LNCAP (cell line): Measurements from ENCODE around the gene SRGAP3.

ENCODE experiments used
- TF ChIP-seq, protein P1 (sequence below): fragments of 450-650 bp; IDR thresholded peaks from 2 replicates; pipeline ENCODE4 v1.5.1; 2017; ENCODE audit warnings: mild to moderate bottlenecking

SRGAP3 gene

DNA sequence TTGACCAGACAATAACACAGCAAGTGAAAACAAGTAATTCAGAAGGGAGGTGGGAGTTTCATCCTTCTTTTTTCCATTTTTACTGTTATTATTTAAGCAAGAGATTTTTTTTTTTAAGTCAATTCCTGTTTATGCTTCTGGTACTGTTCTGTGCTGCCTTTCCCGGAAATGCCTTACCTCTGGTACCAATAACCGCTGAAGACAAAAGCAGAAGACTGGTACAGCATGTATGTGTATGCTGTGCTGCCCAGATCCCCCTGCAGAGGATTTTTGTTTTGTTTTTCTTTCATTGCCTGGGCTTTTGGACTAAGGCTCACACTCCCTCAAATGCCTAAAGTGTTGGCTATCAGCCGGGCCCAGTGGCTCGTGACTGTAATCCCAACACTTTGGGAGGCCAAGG, 21.3 kb upstream of the SRGAP3 start:
- TF ChIP-seq, protein P1, sequence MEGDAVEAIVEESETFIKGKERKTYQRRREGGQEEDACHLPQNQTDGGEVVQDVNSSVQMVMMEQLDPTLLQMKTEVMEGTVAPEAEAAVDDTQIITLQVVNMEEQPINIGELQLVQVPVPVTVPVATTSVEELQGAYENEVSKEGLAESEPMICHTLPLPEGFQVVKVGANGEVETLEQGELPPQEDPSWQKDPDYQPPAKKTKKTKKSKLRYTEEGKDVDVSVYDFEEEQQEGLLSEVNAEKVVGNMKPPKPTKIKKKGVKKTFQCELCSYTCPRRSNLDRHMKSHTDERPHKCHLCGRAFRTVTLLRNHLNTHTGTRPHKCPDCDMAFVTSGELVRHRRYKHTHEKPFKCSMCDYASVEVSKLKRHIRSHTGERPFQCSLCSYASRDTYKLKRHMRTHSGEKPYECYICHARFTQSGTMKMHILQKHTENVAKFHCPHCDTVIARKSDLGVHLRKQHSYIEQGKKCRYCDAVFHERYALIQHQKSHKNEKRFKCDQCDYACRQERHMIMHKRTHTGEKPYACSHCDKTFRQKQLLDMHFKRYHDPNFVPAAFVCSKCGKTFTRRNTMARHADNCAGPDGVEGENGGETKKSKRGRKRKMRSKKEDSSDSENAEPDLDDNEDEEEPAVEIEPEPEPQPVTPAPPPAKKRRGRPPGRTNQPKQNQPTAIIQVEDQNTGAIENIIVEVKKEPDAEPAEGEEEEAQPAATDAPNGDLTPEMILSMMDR = no peak

DNA sequence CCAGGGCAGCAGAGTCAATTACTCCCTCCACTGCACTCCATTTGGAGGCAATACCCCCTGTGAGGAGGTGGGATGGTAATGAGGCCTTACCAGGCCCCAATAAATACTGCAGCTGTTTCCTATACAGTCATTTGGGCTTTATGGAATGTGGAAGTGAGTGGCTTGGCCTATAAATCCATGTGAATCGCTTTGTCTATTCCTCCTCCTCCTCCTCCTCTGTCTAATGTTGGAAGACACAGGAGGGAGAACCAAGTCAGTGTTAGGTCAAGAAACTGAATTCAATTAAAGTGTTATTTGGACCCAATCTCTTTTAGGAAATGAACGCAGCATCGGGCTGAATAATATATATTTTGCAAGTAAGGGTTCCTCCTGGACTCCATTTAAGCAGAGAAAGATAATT, 17.3 kb upstream of the SRGAP3 start:
- TF ChIP-seq, protein P1 = no peak

DNA sequence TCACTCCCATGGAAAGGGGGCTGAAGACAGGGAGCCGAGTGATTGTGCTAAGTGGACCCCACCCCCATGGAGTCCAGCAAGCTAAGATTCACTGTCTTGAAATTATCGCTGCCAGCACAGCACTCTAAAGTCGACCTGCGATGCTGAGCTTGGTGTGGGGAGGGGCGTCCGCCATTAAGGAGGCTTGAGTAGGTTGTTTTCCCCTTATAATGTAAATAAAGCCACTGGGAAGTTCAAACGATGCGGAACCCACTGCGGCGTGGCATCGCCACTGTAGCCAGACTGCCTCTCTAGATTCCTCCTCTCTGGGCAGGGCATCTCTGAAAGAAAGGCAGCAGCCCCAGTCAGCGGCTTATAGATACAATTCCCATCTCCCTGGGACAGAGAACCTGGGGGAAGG, 10.9 kb upstream of the SRGAP3 start:
- TF ChIP-seq, protein P1 = no peak

DNA sequence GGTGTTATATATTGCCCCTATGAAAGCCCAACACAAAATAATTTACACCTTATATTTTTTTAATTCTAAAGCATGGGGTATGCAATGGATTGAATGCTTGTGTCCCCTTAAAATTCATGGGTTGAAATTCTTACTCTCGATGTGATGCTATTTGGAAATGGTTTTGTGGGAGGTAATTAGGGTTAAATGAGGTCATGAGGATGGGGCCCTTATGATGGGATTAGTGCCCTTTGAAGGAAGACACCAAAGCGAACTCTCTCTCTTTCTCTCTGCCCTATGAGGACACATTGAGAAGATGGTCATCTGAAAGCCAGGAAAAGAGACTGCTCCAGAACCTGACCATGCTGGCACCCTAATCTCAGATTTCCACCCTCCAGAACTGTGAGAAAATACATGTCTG, 7.6 kb upstream of the SRGAP3 start:
- TF ChIP-seq, protein P1 = no peak

DNA sequence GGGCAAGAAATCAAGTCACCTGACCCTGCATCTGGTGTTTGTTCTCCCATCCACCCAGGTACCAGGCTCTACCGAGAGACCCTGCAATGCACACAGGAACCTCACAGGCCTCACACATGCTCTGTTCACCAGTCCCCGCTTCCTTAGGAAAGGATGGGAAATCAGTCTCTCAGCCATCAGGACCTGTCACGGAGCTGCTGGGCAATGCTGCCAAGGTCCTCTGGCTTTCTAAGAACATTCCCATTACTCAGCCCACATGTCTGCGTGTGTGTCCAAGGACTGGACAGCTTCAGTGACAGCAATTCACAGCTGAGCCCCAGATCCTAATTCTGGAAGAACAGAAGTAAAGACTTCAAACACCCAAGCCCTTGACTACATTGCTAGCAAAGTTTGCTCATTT, 6.5 kb upstream of the SRGAP3 start:
- TF ChIP-seq, protein P1 = no peak

DNA sequence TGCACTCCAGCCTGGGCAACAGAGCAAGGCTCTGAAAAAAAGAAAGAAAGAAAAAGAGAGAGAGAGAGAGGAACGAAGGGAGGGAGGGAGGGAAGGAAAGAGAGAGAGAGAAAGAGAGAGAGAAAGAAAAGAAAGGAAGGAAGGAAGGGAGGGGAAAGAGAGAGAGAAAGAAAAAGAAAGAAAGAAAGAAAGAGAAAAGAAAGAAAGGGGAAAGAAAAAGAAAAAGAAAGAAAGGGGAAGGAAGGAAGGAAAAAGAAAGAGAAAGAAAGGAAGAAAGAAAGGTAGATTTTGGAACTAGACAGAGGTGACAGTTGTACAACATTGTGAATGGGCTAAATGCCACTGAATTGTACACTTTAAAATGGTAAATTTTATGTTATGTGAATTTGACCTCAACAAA, 5.3 kb upstream of the SRGAP3 start:
- TF ChIP-seq, protein P1 = no peak

DNA sequence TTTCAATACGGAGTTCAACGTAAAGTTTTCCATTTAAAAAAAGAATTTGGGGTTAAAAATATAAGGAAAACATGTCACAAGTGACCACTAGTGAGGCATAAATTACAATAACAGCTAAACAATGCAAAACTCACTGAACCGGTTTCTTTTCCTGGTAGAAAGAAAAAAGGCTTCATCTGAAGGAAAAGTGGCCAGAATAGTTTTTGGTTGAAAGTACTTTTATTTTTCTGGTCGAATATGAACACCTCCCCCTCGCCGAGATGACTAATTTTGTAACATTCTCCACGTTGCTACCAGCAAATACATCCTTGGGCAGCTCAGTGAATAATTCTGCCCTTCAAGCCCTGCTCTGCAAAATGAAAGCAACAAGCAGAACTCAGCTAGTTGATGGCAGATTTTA, 3.9 kb upstream of the SRGAP3 start:
- TF ChIP-seq, protein P1 = no peak

DNA sequence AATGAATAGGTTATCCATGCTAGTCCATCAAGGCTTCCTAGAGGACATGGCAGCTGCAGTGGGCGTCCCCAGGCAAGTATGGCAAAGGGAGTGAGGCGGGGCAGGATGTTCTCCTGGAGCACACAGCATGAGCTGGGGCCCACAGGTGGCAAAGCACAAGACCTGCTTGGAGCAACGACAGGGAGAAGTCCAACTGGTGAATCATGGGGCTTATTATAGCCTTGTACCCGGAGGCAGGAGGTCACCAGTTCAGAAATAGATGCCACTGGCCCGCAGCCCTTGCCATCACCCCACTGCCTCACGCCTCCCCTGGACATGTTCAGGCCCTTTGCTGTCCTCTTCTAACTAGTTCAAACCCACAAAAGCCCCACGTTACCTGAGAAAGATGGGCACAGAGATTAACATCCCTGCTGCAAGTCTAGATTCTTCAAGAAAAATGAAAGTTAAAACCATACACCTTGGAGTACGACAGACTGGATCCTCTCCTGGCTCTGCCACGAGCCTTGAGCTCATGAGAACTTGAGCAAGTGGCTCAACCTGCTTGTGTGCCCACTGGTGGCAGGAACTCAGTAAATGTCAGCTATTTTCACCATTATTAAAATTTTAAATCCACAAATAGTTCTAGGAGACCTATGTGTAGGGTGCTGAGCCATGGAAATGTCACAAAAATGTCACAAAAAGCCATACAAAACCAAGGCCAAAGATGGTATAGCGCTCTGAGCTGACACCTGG, 1.8 kb upstream of the SRGAP3 start:
- TF ChIP-seq, protein P1 = no peak
